Tibial nerve (tissue), 4 donors: ENCODE results near the gene SPATA31C1. TPM values are rescaled to one million over a fixed set of nuclear protein-coding genes. Genes with fewer than 3 reads are reported as not detected.
A peak's percentile ranks its signal among the peaks of the same experiment; 100 is the strongest.

Experiments
- DNase-seq, 2 donors: peaks; one replicate each; pipeline ENCODE4 v3.0.0-alpha.2; 2019; ENCODE audit warnings: low spot score in 2 of 2
- H3K27ac ChIP-seq, 4 donors: fragments of 200-600 bp; sonication (generic) in 3 of 4; one replicate each; pipeline ENCODE4 v1.5.1; 2017 to 2019; ENCODE audit warnings: mild to moderate bottlenecking in 1 of 4
- H3K27me3 ChIP-seq, 2 donors: fragments of 200-600 bp; sonication (generic) in 1 of 2; one replicate each; pipeline versions ENCODE4 v1.5.1 to v1.6.0; 2017 to 2019
- H3K36me3 ChIP-seq, 3 donors: fragments of 200-600 bp; sonication (generic); one replicate each; pipeline ENCODE4 v1.5.1; 2018 to 2019
- H3K4me1 ChIP-seq, 4 donors: fragments of 200-600 bp; sonication (generic) in 3 of 4; one replicate each; pipeline ENCODE4 v1.5.1; 2017 to 2019
- H3K4me3 ChIP-seq, 4 donors: fragments of 200-600 bp; sonication (generic) in 3 of 4; one replicate each; pipeline ENCODE4 v1.5.1; 2017 to 2019; ENCODE audit warnings: mild to moderate bottlenecking in 1 of 4, moderate library complexity in 1 of 4
- H3K9me3 ChIP-seq, 4 donors: fragments of 200-600 bp; sonication (generic) in 3 of 4; one replicate each; pipeline ENCODE4 v1.5.1; 2017 to 2019
- CTCF ChIP-seq, 5 experiments: fragments of 200-600 bp in 3 of 5; fragments of 450-650 bp in 2 of 5; sonication (generic) in 3 of 5; IDR thresholded peaks; one replicate each; pipeline ENCODE4 v1.5.1; 2016 to 2019; ENCODE audit warnings: antibody characterized with exemption in 5 of 5, mild to moderate bottlenecking in 3 of 5, moderate library complexity in 2 of 5
- EP300 ChIP-seq, 2 donors: sonication (generic); formaldehyde crosslinking; IDR thresholded peaks; one replicate each; pipeline ENCODE4 v1.6.1; 2017; ENCODE audit warnings: antibody characterized with exemption in 2 of 2, mild to moderate bottlenecking in 1 of 2
- POLR2A ChIP-seq, 2 donors: fragments of 450-650 bp; IDR thresholded peaks; one replicate each; pipeline ENCODE4 v1.6.1; 2017; ENCODE audit warnings: antibody characterized with exemption in 2 of 2, mild to moderate bottlenecking in 2 of 2, moderate library complexity in 2 of 2
- WGBS, 2 donors: methylation state at CpG; one replicate each; pipeline ENCODE4 v1.1.5; 2018; 5-methylcytosine and 5-hydroxymethylcytosine counted together
- total RNA-seq, 4 donors: library from RNA; depleted of rRNA; stranded (reverse); fragments of >200 nt; gene quantifications; one replicate each; pipeline ENCODE4 v1.1.0, GENCODE V29; 2016

Gene SPATA31C1
- total RNA-seq, 4 donors from 2014 or later: not detected

- 71 to 78% methylated on average over 2 to 8 of the region's 8 CpGs for WGBS, 2 donors
- no peak for DNase-seq
- Histone ChIP-seq H3K36me3 (no peaks in the 10 kb centered on the region), H3K27ac (no peak overlapping the region), H3K4me3 (no peak overlapping the region), H3K4me1 (no peaks in the 10 kb centered on the region), H3K9me3 (no peaks in the 10 kb centered on the region), H3K27me3 (no peaks in the 10 kb centered on the region)
- TF ChIP-seq CTCF (IDR thresholded peaks at IDR 0.05) (no peak), POLR2A (IDR thresholded peaks at IDR 0.05) (no peak), EP300 (IDR thresholded peaks at IDR 0.05) (no peak)
These were observed 45.6 kb upstream of the SPATA31C1 start for GRCh38 chr9:87872079-87872624.

- TF ChIP-seq EP300 (IDR thresholded peaks at IDR 0.05): no peak
- no peak for TF ChIP-seq CTCF (IDR thresholded peaks at IDR 0.05)
- no peak for TF ChIP-seq POLR2A (IDR thresholded peaks at IDR 0.05)
- no peaks in the 10 kb centered on the region for H3K36me3 ChIP-seq
- WGBS, 2 donors: 89 to 93% methylated on average over 5 of the region's 5 CpGs
- DNase-seq: no peak
- no peaks in the 10 kb centered on the region for H3K4me1 ChIP-seq
- H3K27me3 ChIP-seq: no peaks in the 10 kb centered on the region
- H3K9me3 ChIP-seq: peaks cover 0 to 11% (median 0%) of the 10 kb centered on the region in 4 donors
- no peak overlapping the region for H3K27ac ChIP-seq
- no peak overlapping the region for H3K4me3 ChIP-seq
These were observed 44.0 kb upstream of the SPATA31C1 start for GRCh38 chr9:87873607-87874303.

GRCh38 chr9:87874304-87874623 lies 43.5 kb upstream of the SPATA31C1 start:
- Histone ChIP-seq H3K9me3 (peaks cover 0 to 12% (median 0%) of the 10 kb centered on the region in 4 donors), H3K4me1 (no peaks in the 10 kb centered on the region), H3K4me3 (no peak overlapping the region), H3K36me3 (no peaks in the 10 kb centered on the region), H3K27ac (no peak overlapping the region), H3K27me3 (no peaks in the 10 kb centered on the region)
- no peak for TF ChIP-seq CTCF (IDR thresholded peaks at IDR 0.05)
- no peak for DNase-seq
- 70 to 83% methylated on average over 7 of the region's 7 CpGs for WGBS, 2 donors

GRCh38 chr9:87875060-87875459 lies 42.7 kb upstream of the SPATA31C1 start:
- H3K4me3 ChIP-seq: no peak overlapping the region
- DNase-seq: no peak
- H3K36me3 ChIP-seq: no peaks in the 10 kb centered on the region
- TF ChIP-seq POLR2A (IDR thresholded peaks at IDR 0.05): no peak
- no peak for TF ChIP-seq CTCF (IDR thresholded peaks at IDR 0.05)
- no peak for TF ChIP-seq EP300 (IDR thresholded peaks at IDR 0.05)
- no peaks in the 10 kb centered on the region for H3K27me3 ChIP-seq
- no peak overlapping the region for H3K27ac ChIP-seq
- no peaks in the 10 kb centered on the region for H3K4me1 ChIP-seq
- H3K9me3 ChIP-seq: peaks cover 0 to 12% (median 0%) of the 10 kb centered on the region in 4 donors

- H3K4me1 ChIP-seq: no peaks in the 10 kb centered on the region
- 55 to 56% methylated on average over 5 of the region's 5 CpGs for WGBS, 2 donors
- H3K27ac ChIP-seq: no peak overlapping the region
- peaks cover 0 to 12% (median 0%) of the 10 kb centered on the region in 4 donors for H3K9me3 ChIP-seq
- no peaks in the 10 kb centered on the region for H3K27me3 ChIP-seq
- no peak for TF ChIP-seq EP300 (IDR thresholded peaks at IDR 0.05)
- TF ChIP-seq POLR2A (IDR thresholded peaks at IDR 0.05): no peak
- no peak for TF ChIP-seq CTCF (IDR thresholded peaks at IDR 0.05)
- peak in 1 of 2 donors; percentile 3 for DNase-seq
- H3K36me3 ChIP-seq: no peaks in the 10 kb centered on the region
- H3K4me3 ChIP-seq: no peak overlapping the region
These were observed 41.8 kb upstream of the SPATA31C1 start for GRCh38 chr9:87875831-87876545.
